ENCODE data around the gene AK5.
A peak's percentile ranks its signal among the peaks of the same experiment; 100 is the strongest.
"Not testable (repeated sequence)": the region's sequence is repeated elsewhere in the genome, so short reads cannot be mapped to it uniquely, and the experiment has no call there.

Gene AK5

DNA sequence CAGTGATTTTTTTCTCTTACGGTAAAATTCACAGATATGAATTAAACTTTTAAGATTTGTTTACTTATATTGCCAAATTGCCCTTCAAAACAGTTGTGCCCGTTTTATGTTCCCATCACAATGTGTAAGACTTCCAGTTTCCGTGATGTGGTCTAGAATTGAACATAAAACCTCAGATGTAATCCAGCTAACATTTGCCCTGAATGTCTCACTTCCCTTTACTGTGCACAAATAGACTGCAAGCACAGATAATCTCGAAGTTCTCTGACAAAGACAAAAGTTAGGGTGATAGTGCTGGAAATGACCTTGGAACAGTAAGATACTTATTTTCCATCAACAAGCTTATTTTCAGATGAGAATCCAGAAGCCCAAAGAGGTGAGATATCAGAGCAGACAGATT is 223.2 kb downstream of the AK5 start:
- DNase-seq (ENCODE audit: low spot score): no peak

DNA sequence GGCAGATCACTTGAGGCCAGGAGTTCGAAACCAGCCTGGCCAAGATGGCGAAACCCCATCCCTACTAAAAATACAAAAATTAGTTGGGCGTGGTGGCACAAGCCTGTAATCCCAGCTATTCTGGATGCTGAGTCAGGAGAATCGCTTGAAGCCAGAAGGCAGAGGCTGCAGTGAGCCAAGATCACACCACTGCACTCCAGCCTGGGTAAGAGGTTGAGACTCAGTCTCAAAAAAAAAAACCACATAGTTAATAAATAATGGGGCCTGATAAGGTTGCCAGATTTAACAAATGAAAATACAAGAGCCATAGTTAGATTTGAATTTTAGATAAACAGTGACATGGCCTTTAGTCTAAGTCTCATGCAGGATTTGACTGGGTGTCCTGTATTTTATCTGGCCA is 225.0 kb downstream of the AK5 start:
- no peak for DNase-seq (ENCODE audit: low spot score)

DNA sequence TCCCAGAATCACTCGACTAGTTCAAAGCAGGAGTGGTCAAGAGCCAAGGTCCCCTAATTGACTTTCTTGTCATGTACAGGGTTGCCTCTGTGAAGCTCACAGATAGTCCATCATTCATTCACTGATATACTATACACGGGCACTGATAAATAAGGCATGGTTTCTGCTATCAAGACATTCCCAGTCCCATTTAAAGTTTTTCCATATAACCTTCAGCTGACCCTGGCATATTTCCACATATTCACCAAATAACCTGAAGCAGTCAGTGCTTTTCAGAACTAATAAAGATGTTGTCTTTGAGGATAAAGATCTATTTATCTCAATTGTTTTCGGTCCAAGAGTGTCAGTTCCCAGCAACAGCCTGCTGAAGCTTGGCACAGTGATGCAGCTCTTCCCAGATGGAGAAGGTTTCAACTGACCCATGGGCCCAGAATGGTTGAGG is 227.3 kb downstream of the AK5 start:
- DNase-seq (ENCODE audit: low spot score): no peak

DNA sequence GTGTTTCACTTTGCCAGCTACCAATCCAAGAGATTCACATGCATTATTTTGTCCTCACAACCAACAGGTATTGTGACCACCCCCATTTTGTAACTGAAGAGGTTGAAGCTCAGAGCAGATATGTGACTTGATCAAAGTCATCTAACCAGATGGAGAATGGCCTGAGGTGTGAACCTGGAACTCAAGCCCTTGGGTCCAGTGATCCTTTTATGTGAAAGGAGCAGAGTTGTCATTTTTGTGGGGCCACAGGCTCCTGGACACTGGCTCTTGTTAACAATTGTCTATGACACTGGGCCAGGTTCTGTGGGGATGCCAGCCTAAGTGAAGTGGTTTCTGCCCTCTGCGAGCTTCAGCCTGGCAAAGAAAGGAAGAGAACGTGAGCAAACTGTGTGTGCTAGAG is 228.1 kb downstream of the AK5 start:
- no peak for DNase-seq (ENCODE audit: low spot score)

DNA sequence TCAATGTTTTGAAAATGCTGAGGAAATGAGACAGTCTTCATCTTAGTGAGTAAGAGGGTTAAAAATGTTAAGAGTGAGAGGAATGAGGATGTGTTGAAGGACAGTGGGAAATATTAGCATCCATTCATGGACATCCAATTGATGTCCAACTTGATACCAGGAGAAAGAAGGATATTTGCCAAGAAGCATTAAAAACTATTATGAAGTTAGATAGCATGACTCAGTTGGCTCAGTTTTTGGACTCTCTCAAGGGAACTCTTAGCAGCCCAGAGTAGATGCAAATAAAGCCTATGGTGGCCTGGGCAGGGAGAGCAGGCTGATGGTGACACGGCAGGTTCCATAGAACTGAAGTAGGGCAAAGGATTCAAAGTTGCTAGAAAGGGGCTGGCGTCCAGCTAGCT is 229.6 kb downstream of the AK5 start:
- DNase-seq (ENCODE audit: low spot score): no peak

DNA sequence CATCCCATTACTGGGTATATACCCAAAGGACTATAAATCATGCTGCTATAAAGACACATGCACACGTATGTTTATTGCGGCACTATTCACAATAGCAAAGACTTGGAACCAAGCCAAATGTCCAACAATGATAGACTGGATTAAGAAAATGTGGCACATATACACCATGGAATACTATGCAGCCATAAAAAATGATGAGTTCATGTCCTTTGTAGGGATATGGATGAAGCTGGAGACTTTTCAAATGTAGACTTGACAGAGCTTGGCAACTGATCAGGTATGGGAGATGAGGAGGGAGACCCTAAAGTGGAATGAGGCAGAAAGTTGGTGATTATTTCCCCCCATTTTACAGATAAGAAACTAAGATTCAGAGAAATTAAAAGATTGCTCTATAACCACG is 230.8 kb downstream of the AK5 start:
- not testable (repeated sequence) for DNase-seq (ENCODE audit: low spot score)

DNA sequence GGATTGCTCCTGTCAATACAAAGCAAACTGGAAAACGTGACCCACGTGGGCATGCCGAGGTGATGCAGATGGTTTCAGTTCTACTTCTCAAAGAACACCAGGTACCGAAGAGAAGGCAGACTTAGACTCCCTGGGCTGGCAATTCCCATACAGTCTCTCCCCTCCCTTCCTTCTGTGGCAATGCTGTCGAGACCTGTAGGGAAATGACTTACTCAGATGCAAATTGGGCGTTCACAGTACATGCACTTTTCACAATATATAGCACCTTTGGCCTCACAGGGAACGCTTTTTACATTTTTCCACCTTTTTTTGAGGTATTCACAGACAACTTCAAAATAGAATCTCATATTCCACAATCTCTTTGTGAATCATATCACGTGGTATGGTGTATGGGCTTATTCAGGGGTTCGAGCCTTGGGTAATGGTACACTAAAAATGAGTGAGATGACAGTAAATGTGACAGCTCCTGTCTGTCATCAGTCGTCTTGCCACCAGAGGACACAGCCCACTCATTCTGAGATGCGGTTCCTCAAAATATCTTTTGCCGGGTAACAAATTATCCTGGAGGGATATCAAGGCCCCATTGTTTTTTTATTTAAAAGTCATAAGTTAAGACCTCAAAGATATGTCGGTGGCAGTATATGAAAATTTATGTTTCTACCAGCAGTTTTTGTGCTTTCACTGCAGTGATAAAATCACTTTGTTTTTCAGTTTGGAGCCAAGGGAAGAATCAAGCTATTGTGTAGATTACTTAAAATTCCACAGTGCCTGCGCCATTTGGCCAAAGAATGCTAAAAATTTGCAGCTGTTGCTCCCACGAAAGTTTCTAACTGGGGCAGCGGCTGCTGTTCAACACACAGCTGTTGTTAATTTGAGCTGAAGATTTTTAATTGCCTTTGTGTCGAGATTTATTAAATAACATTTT is 232.3 kb downstream of the AK5 start:
- peak; percentile 38 for DNase-seq (ENCODE audit: low spot score)

DNA sequence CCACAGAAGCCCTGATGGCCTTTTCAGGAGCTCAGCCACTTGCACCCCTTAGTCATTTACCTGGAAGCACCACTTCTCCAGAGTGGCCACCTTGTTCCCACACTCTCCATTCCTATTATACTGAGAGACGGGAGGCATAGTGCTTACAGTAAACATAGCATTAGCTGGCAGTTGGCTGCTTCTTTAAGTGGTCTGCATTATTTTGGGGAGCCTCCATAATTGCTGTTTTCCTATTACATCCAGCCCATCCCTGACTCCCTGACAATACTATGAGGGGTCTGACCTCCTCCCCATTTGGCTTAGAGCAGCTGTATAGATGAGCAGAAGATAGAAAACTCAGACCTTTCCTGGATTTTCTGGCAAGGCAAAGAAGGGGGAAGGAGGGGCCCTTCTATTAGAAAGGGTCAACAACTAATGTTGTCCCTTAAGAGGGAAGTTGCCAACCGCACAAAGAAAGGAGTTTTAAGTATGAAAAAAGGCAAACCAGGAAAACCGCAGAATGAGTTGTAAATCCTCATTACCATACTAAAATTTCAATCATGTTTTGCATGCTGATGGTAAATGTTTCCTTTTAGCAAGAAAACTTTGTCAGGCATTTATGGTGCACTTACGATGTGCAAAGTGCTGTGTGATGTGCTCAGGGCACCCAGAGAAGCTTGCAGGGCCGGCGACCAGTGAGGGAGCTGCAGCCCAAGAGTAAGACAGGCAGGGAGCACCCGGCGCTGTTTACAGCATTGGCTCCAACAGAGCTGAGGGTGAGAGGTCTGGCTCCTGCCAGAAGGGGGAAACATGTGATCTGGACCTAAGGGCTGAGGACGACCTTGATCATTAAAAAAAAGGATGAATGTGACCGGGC is 233.3 kb downstream of the AK5 start:
- DNase-seq (ENCODE audit: low spot score): peak; percentile 67

DNA sequence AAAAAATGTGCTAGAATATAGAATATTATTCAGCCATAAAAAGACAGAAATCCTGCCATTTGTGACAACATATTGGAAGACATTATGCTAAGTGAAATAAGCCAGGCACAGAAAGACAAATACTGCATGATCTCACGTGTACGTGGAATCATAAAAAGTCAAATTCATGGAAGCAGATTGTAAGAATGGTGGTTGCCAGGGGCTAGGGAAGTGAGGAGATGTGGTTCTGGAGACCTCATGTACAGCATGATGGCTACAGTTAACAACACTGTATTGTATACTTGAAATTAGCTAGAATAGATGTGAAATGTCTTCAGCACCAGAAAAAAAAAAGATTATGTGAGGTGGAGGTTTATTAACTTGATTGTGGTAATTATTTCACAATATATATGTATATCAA is 234.3 kb downstream of the AK5 start:
- DNase-seq (ENCODE audit: low spot score): no peak

DNA sequence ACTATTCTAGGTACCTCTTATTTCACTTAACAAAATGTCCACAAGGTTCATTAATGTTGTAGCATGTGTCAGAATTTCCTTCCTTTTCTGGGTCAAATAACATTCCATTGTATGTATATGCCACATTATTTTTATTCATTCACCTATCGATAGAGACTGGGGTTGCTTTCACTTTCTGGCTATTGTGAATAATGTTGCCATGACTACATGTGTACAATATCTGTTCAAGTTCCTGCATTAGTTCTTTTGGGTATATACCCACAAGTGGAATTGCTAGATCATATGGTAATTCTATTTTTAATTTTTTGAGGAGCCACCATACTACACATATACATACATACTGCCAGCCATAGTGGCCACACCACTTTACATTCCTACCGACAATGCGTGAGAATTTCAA is 242.2 kb downstream of the AK5 start:
- no peak for DNase-seq (ENCODE audit: low spot score)

DNA sequence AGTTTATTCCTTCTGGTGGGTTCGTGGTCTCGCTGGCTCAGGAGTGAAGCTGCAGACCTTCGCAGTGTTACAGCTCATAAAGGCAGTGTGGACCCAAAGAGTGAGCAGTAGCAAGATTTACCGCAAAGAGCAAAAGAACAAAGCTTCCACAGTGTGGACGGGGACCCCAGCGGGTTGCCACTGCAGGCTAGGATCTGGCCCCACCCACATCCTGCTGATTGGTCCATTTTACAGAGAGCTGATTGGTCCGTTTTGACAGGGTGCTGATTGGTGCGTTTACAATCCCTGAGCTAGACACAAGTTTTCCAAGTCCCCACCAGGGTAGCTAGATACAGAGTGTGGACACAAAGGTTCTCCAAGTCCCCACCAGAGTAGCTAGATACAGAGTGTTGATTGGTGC is 249.3 kb downstream of the AK5 start:
- DNase-seq (ENCODE audit: low spot score): not testable (repeated sequence)

DNA sequence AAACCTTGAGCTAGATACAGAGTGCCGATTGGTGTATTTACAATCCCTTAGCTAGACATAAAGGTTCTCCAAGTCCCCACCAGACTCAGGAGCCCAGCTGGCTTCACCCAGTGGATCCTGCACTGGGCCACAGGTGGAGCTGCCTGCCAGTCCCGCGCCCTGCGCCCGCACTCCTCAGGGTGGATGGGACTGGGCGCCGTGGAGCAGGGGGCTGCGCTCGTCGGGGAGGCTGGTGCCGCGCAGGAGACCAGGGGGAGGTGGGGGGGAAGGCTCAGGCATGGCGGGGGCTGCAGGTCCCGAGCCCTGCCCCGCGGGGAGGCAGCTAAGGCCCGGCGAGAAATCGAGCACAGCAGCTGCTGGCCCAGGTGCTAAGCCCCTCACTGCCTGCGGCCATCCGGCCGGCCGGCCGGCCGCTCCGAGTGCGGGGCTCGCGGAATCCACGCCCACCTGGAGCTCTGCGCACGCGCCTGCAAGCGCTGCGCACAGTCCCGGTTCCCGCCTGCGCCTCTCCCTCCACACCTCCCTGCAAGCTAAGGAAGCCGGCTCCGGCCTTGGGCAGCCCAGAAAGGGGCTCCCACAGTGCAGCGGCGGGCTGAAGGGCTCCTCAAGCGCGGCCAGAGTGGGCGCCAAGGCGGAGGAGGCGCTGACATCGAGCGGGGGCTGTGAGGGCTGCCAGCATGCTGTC is 249.9 kb downstream of the AK5 start:
- not testable (repeated sequence) for DNase-seq (ENCODE audit: low spot score)

DNA sequence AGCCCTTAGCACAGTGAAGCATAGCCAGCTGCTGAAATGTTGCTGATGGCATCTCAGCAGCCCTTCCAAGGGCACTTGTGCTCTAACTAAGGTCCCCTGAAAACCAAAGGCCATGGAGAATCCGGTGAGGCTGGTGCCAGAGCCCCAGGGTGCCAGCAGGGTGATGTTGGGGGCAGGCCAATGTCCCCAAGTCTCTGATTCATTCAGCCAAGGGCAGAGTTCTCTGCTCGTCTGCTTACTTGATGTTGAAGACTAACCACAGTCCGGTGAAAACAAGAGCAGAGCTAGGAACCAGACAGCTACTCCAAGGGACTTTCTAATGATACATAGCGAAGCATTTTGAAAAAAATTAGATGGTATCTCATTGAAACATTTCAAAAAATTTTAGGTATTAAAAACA is 250.8 kb downstream of the AK5 start:
- no peak for DNase-seq (ENCODE audit: low spot score)

DNA sequence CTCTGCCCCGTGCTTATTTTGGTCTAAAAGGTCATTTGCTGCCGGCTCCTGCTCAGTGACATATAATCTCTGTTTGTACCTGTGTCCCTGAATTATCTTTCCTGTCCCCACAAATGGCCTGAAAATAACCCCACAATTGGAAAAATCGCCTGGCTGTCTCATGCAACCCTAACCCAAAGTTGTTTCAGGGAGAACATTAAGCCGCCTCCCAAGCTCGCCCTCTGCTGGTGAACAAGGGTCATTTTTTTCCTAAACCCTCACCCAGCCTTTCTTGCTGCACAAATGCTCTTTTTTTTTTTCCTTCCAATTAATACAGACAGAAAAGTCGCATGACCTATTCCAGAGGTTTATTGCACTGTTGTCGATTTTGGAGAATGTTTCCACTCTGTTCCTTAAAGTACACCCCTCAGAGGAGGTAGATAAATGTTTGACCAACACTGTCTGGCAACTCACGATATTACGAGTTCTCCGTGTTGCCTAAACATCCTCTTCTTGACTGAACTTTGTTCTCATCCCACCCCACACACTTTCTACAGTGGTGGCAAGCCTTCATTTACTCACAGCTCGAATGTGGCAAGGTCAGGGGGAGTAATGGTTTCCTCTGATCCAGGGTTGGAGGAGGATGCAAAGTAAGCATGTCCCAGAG is 252.0 kb downstream of the AK5 start:
- peak; percentile 83 for DNase-seq (ENCODE audit: low spot score)

DNA sequence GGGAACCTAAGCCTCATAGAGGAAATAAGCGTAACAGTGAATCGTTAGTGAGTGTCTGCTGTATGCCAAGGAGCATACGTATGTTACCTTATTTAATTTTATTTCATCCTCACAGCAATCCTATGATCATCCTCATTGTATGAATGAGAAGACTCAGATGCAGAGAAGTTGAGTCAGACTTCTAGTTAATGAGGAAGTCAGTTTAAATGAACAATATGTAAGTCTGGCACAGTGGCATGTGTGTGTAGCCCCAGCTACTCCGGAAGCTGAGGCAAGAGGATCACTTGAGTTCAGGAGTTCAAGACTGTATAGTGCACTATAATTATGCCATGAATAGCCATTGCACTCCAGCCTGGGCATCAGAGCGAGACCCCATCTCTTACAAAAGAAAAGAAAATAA is 252.6 kb downstream of the AK5 start:
- DNase-seq (ENCODE audit: low spot score): no peak

DNA sequence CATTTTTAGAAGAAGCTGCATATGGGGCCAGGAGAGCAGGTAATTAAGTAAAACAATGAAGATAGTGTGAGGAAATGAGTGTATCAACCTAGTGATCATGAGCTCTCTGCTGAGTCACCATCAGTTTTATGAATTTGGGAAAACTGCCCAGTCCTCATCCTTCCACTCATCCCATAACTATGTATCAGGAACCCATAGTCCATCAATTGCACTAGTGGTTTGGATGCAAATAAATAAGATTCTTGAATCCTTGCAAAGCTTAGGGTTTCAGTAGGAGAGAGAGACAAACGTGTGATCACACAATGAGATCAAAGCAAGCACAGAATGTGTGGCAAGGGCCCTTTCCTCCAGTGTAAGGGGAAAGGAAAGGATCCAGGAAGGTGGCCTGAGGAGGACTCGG is 255.0 kb downstream of the AK5 start:
- no peak for DNase-seq (ENCODE audit: low spot score)

DNA sequence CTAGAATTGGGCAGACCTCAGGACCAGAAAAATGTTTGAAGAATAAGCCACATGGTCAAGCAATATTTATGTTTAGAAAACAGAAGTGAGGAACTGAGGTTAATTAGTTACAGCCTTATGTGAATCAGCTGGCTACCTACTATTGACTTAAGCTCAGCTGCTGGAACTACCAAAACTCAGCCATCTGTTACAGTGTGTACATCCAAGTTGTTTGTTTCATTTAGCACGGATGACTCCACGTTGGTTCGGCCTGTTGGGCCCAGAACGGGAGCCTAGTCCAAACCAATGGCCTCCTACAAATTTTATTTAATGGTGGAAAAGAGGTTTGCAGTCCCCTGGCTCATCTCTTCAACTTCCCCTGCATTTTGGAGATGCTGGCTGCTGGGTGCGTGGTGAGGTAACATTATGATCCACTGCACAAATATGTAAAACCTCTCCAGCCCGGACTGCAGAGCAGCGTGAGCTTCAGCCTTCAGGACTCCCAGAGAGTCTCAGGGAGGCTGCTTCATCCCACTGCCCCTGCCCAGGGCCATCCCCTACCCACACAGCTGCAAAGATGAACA is 257.2 kb downstream of the AK5 start:
- no peak for DNase-seq (ENCODE audit: low spot score)

DNA sequence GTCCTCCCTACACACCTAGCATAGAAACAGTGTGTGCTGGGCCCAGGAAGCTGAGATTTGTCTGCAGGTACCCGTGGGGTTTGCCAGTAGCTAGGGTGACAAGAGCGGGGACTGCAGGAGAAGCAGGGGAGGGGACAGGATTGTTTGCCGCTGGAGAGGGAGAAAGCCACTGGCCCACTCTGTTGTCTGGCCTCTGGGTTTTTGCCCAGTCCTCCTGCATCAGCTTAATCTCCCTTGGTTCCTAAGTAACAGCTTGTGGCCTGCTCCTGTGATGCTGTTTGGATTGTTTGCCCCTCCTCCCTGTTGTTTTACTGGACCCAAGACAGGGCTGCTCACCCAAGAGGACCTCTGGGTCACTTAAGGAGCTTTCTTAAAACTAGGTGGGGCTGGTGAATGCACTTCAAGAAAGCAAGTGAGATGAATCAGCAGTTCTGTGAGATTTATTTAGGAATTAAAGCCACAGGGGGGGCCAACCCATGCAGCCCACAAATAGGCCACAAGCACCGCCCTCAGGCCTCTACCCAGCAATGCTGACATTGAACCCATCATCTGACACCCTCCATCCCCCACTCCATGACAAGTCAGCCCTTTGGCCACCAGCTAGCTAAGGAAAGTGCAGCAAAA is 257.8 kb downstream of the AK5 start:
- no peak for DNase-seq (ENCODE audit: low spot score)

DNA sequence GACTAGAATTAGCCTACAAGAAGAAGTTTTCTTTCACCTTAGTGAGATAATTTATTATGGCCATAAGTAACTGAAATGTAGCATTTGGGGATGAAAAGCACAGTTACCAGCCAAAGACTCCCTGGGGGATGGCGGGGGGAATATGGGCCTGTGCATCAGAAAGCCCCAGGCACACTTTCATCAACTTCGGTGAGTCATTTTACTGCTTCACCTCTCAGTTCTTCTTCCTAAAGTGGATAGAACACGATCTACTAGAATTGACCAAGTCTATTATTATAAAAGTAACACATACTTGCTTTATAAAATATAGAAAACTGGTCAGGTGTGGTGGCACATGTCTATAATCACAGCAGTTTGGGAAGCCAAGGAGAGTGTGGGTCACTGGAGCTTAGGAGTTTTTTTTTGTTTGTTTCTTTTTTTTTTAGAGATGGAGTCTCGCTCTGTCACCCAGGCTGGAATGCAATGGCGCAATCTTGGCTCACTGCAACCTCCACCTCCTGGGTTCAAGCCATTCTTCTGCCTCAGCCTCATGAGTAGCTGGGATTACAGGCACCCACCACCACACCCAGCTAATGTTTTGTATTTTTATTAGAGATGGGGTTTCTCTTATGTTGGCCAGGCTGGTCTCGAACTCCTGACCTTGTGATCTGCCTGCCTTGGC is 258.8 kb downstream of the AK5 start:
- DNase-seq (ENCODE audit: low spot score): no peak

DNA sequence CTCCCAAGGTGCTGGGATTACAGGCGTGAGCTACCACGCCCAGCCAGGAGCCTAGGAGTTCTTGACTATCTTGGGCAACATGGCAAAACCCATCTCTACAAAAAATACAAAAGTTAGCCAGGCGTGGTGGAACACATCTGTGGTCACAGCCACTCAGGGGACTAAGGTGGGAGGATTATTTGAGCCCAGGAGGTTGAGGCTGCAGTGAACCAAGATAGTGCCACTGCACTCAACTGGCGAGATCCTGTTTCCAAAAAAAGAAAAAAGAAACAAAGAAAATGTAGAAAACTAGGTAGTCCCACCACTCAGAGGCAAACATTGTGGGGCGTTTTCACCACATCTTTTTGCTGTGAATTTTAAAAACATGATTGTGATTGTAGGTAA is 259.3 kb downstream of the AK5 start:
- no peak for DNase-seq (ENCODE audit: low spot score)
